K562 (cell line): ENCODE results near the gene RAD54L. TPM values are rescaled to one million over a fixed set of nuclear protein-coding genes. Genes with fewer than 3 reads are reported as not detected.
A peak's percentile ranks its signal among the peaks of the same experiment; 100 is the strongest.

Experiments used
- C11orf30 ChIP-seq: fragments of 450-650 bp; IDR thresholded peaks from 2 replicates; pipeline ENCODE4 v1.6.1; 2016; ENCODE audit warnings: low read depth, mild to moderate bottlenecking
- CREM ChIP-seq: IDR thresholded peaks from 2 replicates; pipeline ENCODE4 v1.6.1; 2014; ENCODE audit warnings: antibody characterized with exemption, low read depth
- NCOA1 ChIP-seq: fragments of 450-650 bp; IDR thresholded peaks from 2 replicates; pipeline ENCODE4 v1.6.1; 2016; ENCODE audit warnings: low read depth
- NCOR1 ChIP-seq: fragments of 450-650 bp; IDR thresholded peaks from 2 replicates; pipeline ENCODE4 v1.6.1; 2016; ENCODE audit warnings: mild to moderate bottlenecking, moderate library complexity
- NFXL1 ChIP-seq: fragments of 450-650 bp; formaldehyde crosslinking; IDR thresholded peaks from 2 replicates; pipeline ENCODE4 v1.4.0; 2021; ENCODE audit warnings: mild to moderate bottlenecking
- SMAD2 ChIP-seq: fragments of 150-350 bp; IDR thresholded peaks from 2 replicates; pipeline ENCODE4 v1.6.1; 2014; ENCODE audit warnings: low read depth, mild to moderate bottlenecking, low read length
- ZBTB11 ChIP-seq, 3 experiments: fragments of 200-800 bp in 1 of 3; fragments of 250-450 bp in 1 of 3; fragments of 450-650 bp in 1 of 3; sonication (Bioruptor Pico) in 1 of 3; sonication (Bioruptor generic) in 1 of 3; formaldehyde crosslinking in 1 of 3; IDR thresholded peaks; 2 replicates each; pipeline versions ENCODE4 v1.6.1 to v1.8.0; 2016 to 2022; ENCODE audit warnings: mild to moderate bottlenecking in 2 of 3, missing genetic modification characterization in 2 of 3, missing compliant biosample characterization in 1 of 3, moderate library complexity in 1 of 3
- ZNF395 ChIP-seq: fragments of 200-800 bp; sonication (Bioruptor generic); IDR thresholded peaks from 2 replicates; pipeline ENCODE4 v1.6.1; 2017; ENCODE audit warnings: missing genetic modification characterization, missing compliant biosample characterization
- ZNF785 ChIP-seq: fragments of 250-450 bp; sonication (Bioruptor Pico); IDR thresholded peaks from 2 replicates; pipeline ENCODE4 v1.4.0; 2020; ENCODE audit warnings: mild to moderate bottlenecking
- polyA plus RNA-seq, 8 experiments: library from polyadenylated mRNA; depleted of rRNA in 4 of 8; stranded (reverse) in 5 of 8; unstranded in 3 of 8; fragments of >200 nt; fragmentation: Nextera tagmentation in 2 of 8; fragmentation: Illumina TruSeq in 1 of 8; extraction: Ambion mirVana in 2 of 8; extraction: Trizol in 1 of 8; gene quantifications; 2 replicates each; pipeline versions ENCODE4 v1.2.1 to v1.2.3, GENCODE V29; 2011 to 2014; ENCODE audit warnings: inconsistent platforms in 1 of 8, missing spikeins in 1 of 8
- total RNA-seq, 7 experiments: library from RNA; depleted of rRNA in 6 of 7; stranded (reverse); fragments of >200 nt in 6 of 7; fragmentation: Illumina TruSeq in 2 of 7; extraction: Trizol in 2 of 7; gene quantifications; 2 replicates each; pipeline versions ENCODE4 v1.2.1 to v1.2.3, GENCODE V29; 2011 to 2021; ENCODE audit warnings: low replicate concordance in 1 of 7
- TF ChIP-seq, protein P1 (sequence below), 2 experiments: fragments of 450-650 bp in 1 of 2; sonication (generic) in 1 of 2; formaldehyde crosslinking; conservative IDR thresholded peaks; 2 replicates each; pipeline versions ENCODE4 v1.4.0 to v1.8.1; 2020 to 2022; ENCODE audit warnings: mild to moderate bottlenecking in 1 of 2, missing genetic modification reagents in 1 of 2
- TF ChIP-seq, protein P2 (sequence below), 2 experiments: IDR thresholded peaks; 2 replicates each; pipeline ENCODE4 v1.6.1; 2012; ENCODE audit warnings: improper control_type of control experiment in 2 of 2, low read depth in 2 of 2, low read length in 2 of 2, borderline replicate concordance in 1 of 2
- TF ChIP-seq, protein P3 (sequence below): IDR thresholded peaks from 2 replicates; pipeline ENCODE4 v1.6.1; 2011; ENCODE audit not compliant: insufficient read length; ENCODE audit errors: extremely low read depth
- TF ChIP-seq, protein P4 (sequence below): IDR thresholded peaks from 3 replicates; pipeline ENCODE4 v1.6.1; 2011; ENCODE audit warnings: borderline replicate concordance, mild to moderate bottlenecking; ENCODE audit not compliant: insufficient read length, insufficient read depth
- TF ChIP-seq, protein P5 (sequence below): fragments of 450-650 bp; formaldehyde crosslinking; IDR thresholded peaks from 2 replicates; pipeline ENCODE4 v1.4.0; 2020; ENCODE audit warnings: mild to moderate bottlenecking

RAD54L gene
- total and polyA plus RNA-seq, 9 of the 15 experiments (the other 6 are each of a cell fraction or from before 2014, with no cell fraction given), result 17.9 to 92.3 (median 37.5) TPM

GRCh38 chr1:46246548-46247435, 771 bp upstream of the RAD54L start (continued):
- TF ChIP-seq, protein P1, sequence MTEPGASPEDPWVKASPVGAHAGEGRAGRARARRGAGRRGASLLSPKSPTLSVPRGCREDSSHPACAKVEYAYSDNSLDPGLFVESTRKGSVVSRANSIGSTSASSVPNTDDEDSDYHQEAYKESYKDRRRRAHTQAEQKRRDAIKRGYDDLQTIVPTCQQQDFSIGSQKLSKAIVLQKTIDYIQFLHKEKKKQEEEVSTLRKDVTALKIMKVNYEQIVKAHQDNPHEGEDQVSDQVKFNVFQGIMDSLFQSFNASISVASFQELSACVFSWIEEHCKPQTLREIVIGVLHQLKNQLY (CRISPR knock-in tag; conservative IDR thresholded peaks at IDR 0.05), result 0 out of 4 replicates have a peak, but pooled peaks of 1 of the 2 experiments have one; percentile 35
- TF ChIP-seq, protein P2, sequence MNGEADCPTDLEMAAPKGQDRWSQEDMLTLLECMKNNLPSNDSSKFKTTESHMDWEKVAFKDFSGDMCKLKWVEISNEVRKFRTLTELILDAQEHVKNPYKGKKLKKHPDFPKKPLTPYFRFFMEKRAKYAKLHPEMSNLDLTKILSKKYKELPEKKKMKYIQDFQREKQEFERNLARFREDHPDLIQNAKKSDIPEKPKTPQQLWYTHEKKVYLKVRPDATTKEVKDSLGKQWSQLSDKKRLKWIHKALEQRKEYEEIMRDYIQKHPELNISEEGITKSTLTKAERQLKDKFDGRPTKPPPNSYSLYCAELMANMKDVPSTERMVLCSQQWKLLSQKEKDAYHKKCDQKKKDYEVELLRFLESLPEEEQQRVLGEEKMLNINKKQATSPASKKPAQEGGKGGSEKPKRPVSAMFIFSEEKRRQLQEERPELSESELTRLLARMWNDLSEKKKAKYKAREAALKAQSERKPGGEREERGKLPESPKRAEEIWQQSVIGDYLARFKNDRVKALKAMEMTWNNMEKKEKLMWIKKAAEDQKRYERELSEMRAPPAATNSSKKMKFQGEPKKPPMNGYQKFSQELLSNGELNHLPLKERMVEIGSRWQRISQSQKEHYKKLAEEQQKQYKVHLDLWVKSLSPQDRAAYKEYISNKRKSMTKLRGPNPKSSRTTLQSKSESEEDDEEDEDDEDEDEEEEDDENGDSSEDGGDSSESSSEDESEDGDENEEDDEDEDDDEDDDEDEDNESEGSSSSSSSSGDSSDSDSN (IDR thresholded peaks at IDR 0.05; ENCODE audit: borderline replicate concordance in 1 of 2, low read depth in 2 of 2, low read length in 2 of 2), result no peak
- TF ChIP-seq NFXL1 (CRISPR knock-in tag), result no peak
- TF ChIP-seq, protein P3, sequence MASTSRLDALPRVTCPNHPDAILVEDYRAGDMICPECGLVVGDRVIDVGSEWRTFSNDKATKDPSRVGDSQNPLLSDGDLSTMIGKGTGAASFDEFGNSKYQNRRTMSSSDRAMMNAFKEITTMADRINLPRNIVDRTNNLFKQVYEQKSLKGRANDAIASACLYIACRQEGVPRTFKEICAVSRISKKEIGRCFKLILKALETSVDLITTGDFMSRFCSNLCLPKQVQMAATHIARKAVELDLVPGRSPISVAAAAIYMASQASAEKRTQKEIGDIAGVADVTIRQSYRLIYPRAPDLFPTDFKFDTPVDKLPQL, result no peak
- TF ChIP-seq, protein P4, sequence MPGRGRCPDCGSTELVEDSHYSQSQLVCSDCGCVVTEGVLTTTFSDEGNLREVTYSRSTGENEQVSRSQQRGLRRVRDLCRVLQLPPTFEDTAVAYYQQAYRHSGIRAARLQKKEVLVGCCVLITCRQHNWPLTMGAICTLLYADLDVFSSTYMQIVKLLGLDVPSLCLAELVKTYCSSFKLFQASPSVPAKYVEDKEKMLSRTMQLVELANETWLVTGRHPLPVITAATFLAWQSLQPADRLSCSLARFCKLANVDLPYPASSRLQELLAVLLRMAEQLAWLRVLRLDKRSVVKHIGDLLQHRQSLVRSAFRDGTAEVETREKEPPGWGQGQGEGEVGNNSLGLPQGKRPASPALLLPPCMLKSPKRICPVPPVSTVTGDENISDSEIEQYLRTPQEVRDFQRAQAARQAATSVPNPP, result no peak
- TF ChIP-seq C11orf30, result no peak
- TF ChIP-seq ZBTB11 (CRISPR knock-in tag; IDR thresholded peaks at IDR 0.05), result no peak
- TF ChIP-seq NCOA1, result no peak
- TF ChIP-seq, protein P5, sequence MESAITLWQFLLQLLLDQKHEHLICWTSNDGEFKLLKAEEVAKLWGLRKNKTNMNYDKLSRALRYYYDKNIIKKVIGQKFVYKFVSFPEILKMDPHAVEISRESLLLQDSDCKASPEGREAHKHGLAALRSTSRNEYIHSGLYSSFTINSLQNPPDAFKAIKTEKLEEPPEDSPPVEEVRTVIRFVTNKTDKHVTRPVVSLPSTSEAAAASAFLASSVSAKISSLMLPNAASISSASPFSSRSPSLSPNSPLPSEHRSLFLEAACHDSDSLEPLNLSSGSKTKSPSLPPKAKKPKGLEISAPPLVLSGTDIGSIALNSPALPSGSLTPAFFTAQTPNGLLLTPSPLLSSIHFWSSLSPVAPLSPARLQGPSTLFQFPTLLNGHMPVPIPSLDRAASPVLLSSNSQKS, result no peak
- TF ChIP-seq ZNF395, result peak; percentile 79; the same call in 1 of the 2 replicates
- peak; percentile 74 for TF ChIP-seq CREM
- TF ChIP-seq SMAD2, result no peak
- TF ChIP-seq NCOR1, result 0 out of 2 replicates have a peak, but pooled peaks have one; percentile 23
- TF ChIP-seq ZNF785 (CRISPR knock-in tag), result no peak
